Panc1 (cell line): ENCODE measurements around the gene CIROP. TPM values are rescaled to one million over a fixed set of nuclear protein-coding genes. Genes with fewer than 3 reads are reported as not detected.
A peak's percentile ranks its signal among the peaks of the same experiment; 100 is the strongest.

Source experiments
- ATAC-seq: fragments of 200-7000 bp; cut with Tn5 transposase; 2 replicates; pipeline ENCODE4 v1.9.1; 2020; ENCODE audit warnings: mild to moderate bottlenecking, moderate library complexity
- BruUV-seq: library from RNA; stranded (reverse); fragments of 400-500 nt; replicated peaks from 2 replicates; lab custom pipeline; 2021; lab: Mats Ljungman, UMichigan
- CTCF ChIA-PET: fragments of 300-600 bp; sonication (Branson Sonifier 250); formaldehyde crosslinking; loops from one replicate; lab custom pipeline; 2022; ENCODE audit warnings: antibody characterized with exemption; lab: Charles Lee
- POLR2A ChIA-PET: fragments of 300-600 bp; sonication (Branson Sonifier 250); formaldehyde crosslinking; loops from one replicate; lab custom pipeline; 2022; ENCODE audit warnings: antibody characterized with exemption; lab: Charles Lee
- DNase-seq: peaks from one replicate; pipeline ENCODE4 v3.0.0-alpha.2; 2010; ENCODE audit warnings: low read depth, low spot score
- H3K27ac ChIP-seq: 2 replicates; pipeline ENCODE4 v1.5.1; 2011; ENCODE audit warnings: mild to moderate bottlenecking, low read length, inconsistent platforms
- H3K27me3 ChIP-seq: fragments of 200-500 bp; sonication (Bioruptor generic); 2 replicates; pipeline ENCODE4 v1.6.0; 2014; ENCODE audit warnings: low read length, inconsistent platforms; ENCODE audit not compliant: control insufficient read depth, insufficient read depth
- H3K36me3 ChIP-seq: fragments of 200-500 bp; sonication (Bioruptor generic); 2 replicates; pipeline ENCODE4 v1.5.1; 2014; ENCODE audit warnings: inconsistent platforms, mild to moderate bottlenecking, low read length, moderate library complexity; ENCODE audit not compliant: control insufficient read depth, insufficient read depth
- H3K4me1 ChIP-seq: 2 replicates; pipeline ENCODE4 v1.5.1; 2011; ENCODE audit warnings: inconsistent platforms, mild to moderate bottlenecking, low read length, moderate library complexity; ENCODE audit not compliant: control insufficient read depth, insufficient read depth
- H3K4me3 ChIP-seq, 2 experiments: 2 replicates each; pipeline ENCODE4 v1.5.1; 2011 to 2012; ENCODE audit warnings: low read depth in 2 of 2, low read length in 2 of 2, mild to moderate bottlenecking in 2 of 2, inconsistent platforms in 1 of 2, moderate library complexity in 1 of 2
- H3K9me3 ChIP-seq: fragments of 200-500 bp; sonication (Bioruptor generic); 2 replicates; pipeline ENCODE4 v1.5.1; 2014; ENCODE audit warnings: low read depth, mild to moderate bottlenecking, inconsistent platforms, low read length, moderate library complexity; ENCODE audit not compliant: control insufficient read depth, insufficient read depth
- CTCF ChIP-seq: fragments of 450-650 bp; IDR thresholded peaks from 2 replicates; pipeline ENCODE4 v1.5.1; 2017; ENCODE audit warnings: mild to moderate bottlenecking
- POLR2AphosphoS5 ChIP-seq: IDR thresholded peaks from 2 replicates; pipeline ENCODE4 v1.6.1; 2012; ENCODE audit warnings: mild to moderate bottlenecking, low read depth, low read length, moderate library complexity
- REST ChIP-seq, 2 experiments: IDR thresholded peaks; 2 replicates each; pipeline ENCODE4 v1.6.1; 2011 to 2012; ENCODE audit warnings: low read depth in 2 of 2, control low read depth in 1 of 2, low read length in 1 of 2, mild to moderate bottlenecking in 1 of 2, moderate library complexity in 1 of 2; ENCODE audit not compliant: insufficient read depth in 1 of 2
- SIN3A ChIP-seq: IDR thresholded peaks from 2 replicates; pipeline ENCODE4 v1.6.1; 2012; ENCODE audit warnings: low read depth, mild to moderate bottlenecking, low read length, moderate library complexity, borderline replicate concordance; ENCODE audit not compliant: insufficient read depth
- TCF7L2 ChIP-seq: IDR thresholded peaks from 2 replicates; pipeline ENCODE4 v1.6.1; 2011; ENCODE audit warnings: mild to moderate bottlenecking, low read depth, low read length, inconsistent platforms
- in situ Hi-C: cut with HindIII; loops from 2 replicates; pipeline ENCODE4 v1.10.0; 2016; ENCODE audit warnings: low sequenced_read_pairs, low pct_unique_long_range_greater_than_20kb
- intact Hi-C: fragments of 100-400 bp; cut with micrococcal nuclease; formaldehyde crosslinking; loops from one replicate; pipeline ENCODE4 v1.10.0; 2022; ENCODE audit not compliant: unreplicated experiment
- total RNA-seq: library from RNA; stranded (reverse); gene quantifications from one replicate; pipeline ENCODE4 v1.2.1, GENCODE V29; 2021; ENCODE audit not compliant: unreplicated experiment

The CIROP gene
- total RNA-seq, 1 experiment from 2014 or later, result not detected

GRCh38 chr14:23077962-23078361 lies 26.8 kb downstream of the CIROP start:
- no peaks in the 10 kb centered on the region for H3K9me3 ChIP-seq

GRCh38 chr14:23076785-23077408 lies 27.9 kb downstream of the CIROP start:
- H3K27me3 ChIP-seq, result no peaks in the 10 kb centered on the region
- BruUV-seq, result no TSS peak
- CTCF ChIA-PET, result interaction anchor here (0.5 to 2.6 kb wide), 5 partner anchors 8 to 432 kb away, joined by 3 to 10 read pairs (median 4); partner anchors contain the start of genes ACIN1 and C14orf119
- no peak overlapping the region for H3K27ac ChIP-seq
- in situ Hi-C loops (no loop called here), intact Hi-C loops (no loop called here)
- H3K4me1 ChIP-seq, result peaks cover 17% of the 10 kb centered on the region
- H3K9me3 ChIP-seq, result no peaks in the 10 kb centered on the region
- POLR2A ChIA-PET, result no interaction called here
- ATAC-seq, result no peak
- no peak overlapping the region for H3K4me3 ChIP-seq
- H3K36me3 ChIP-seq, result peaks cover 44% of the 10 kb centered on the region
- TF ChIP-seq POLR2AphosphoS5 (no peak), CTCF (peak; percentile 71)
- no peak for DNase-seq

More at GRCh38 chr14:23077962-23078361, 26.8 kb downstream of the CIROP start:
- no peak overlapping the region for H3K4me3 ChIP-seq
- no peaks in the 10 kb centered on the region for H3K27me3 ChIP-seq
- peak overlapping the region; percentile 49 for H3K27ac ChIP-seq
- ATAC-seq (0 out of 2 replicates have a peak, but pooled peaks have one; percentile 29), DNase-seq (no peak)
- in situ Hi-C loops, result no loop called here
- H3K4me1 ChIP-seq, result peaks cover 13% of the 10 kb centered on the region
- CTCF ChIA-PET, result interaction anchor here (0.6 to 2.6 kb wide), 3 partner anchors 9 to 137 kb away, joined by 3 to 10 read pairs (median 4); partner anchors contain the start of genes ACIN1 and C14orf119
- TF ChIP-seq POLR2AphosphoS5 (no peak), TCF7L2 (no peak), REST (IDR thresholded peaks at IDR 0.05; ENCODE audit: insufficient read depth in 1 of 2, low read depth in 2 of 2, low read length in 1 of 2) (no peak), CTCF (no peak), SIN3A (no peak)
- POLR2A ChIA-PET, result no interaction called here
- H3K36me3 ChIP-seq, result peaks cover 45% of the 10 kb centered on the region
- intact Hi-C loops, result no loop called here
- BruUV-seq, result no TSS peak
